COLO829 (cell line): ENCODE data around the gene TTC9C.
"Not testable (repeated sequence)": the region's sequence is repeated elsewhere in the genome, so short reads cannot be mapped to it uniquely, and the experiment has no call there.

ENCODE experiments used
- DNase-seq: peaks from one replicate; pipeline ENCODE4 v3.0.0; 2012; ENCODE audit warnings: low spot score

TTC9C gene

GRCh38 chr11:62752177-62752785 lies 24.0 kb downstream of the TTC9C start:
- no peak for DNase-seq

- DNase-seq = no peak
These were observed 24.9 kb downstream of the TTC9C start for GRCh38 chr11:62752994-62753735.

- peak; percentile 98 for DNase-seq
These were observed 25.7 kb downstream of the TTC9C start, which contains the start of gene ZBTB3 for GRCh38 chr11:62753736-62754603. ZBTB3 (minus strand) TSS chr11:62754160; CDS start chr11:62753664, 496 bp downstream.

- DNase-seq = no peak
These were observed 26.9 kb downstream of the TTC9C start for GRCh38 chr11:62755086-62755615.

- no peak for DNase-seq
These were observed 29.8 kb downstream of the TTC9C start for GRCh38 chr11:62757846-62758788.

GRCh38 chr11:62760867-62761227 lies 32.6 kb downstream of the TTC9C start:
- DNase-seq = not testable (repeated sequence)

- DNase-seq = no peak
These were observed 42.5 kb downstream of the TTC9C start for GRCh38 chr11:62770778-62771143.

GRCh38 chr11:62771144-62772021 lies 43.1 kb downstream of the TTC9C start, which contains the start of gene TAF6L:
TAF6L (plus strand) TSS chr11:62771396; CDS start chr11:62775784, 4,388 bp downstream.
- peak; percentile 97 for DNase-seq

- no peak for DNase-seq
These were observed 46.1 kb downstream of the TTC9C start for GRCh38 chr11:62774407-62774806.

- DNase-seq = no peak
These were observed 47.4 kb downstream of the TTC9C start for GRCh38 chr11:62775646-62776045.

- DNase-seq = no peak
These were observed 49.1 kb downstream of the TTC9C start for GRCh38 chr11:62777389-62777788.

- DNase-seq = no peak
These were observed 50.2 kb downstream of the TTC9C start for GRCh38 chr11:62778441-62778840.

- no peak for DNase-seq
These were observed 54.5 kb downstream of the TTC9C start for GRCh38 chr11:62782753-62783152.

GRCh38 chr11:62786318-62787004 lies 58.2 kb downstream of the TTC9C start:
- peak; percentile 62 for DNase-seq

GRCh38 chr11:62787005-62787759 lies 58.9 kb downstream of the TTC9C start, which contains the start of gene TMEM179B:
TMEM179B (plus strand) TSS chr11:62787402; CDS start chr11:62787432, 30 bp downstream.
- DNase-seq = peak; percentile 90
